Uterus (tissue), 2 donors: ENCODE results near the gene MFAP3L.

Source experiments
- POLR2A ChIP-seq, 2 donors: fragments of 450-650 bp; IDR thresholded peaks; one replicate each; pipeline ENCODE4 v1.6.1; 2016; ENCODE audit warnings: antibody characterized with exemption in 2 of 2, mild to moderate bottlenecking in 1 of 2, moderate library complexity in 1 of 2
- TF ChIP-seq, protein P1 (sequence below), 4 experiments: fragments of 200-600 bp in 2 of 4; fragments of 450-650 bp in 2 of 4; sonication (generic) in 2 of 4; IDR thresholded peaks; one replicate each; pipeline ENCODE4 v1.5.1; 2016 to 2019; ENCODE audit warnings: antibody characterized with exemption in 4 of 4, mild to moderate bottlenecking in 2 of 4, moderate library complexity in 1 of 4

- TF ChIP-seq, protein P1, sequence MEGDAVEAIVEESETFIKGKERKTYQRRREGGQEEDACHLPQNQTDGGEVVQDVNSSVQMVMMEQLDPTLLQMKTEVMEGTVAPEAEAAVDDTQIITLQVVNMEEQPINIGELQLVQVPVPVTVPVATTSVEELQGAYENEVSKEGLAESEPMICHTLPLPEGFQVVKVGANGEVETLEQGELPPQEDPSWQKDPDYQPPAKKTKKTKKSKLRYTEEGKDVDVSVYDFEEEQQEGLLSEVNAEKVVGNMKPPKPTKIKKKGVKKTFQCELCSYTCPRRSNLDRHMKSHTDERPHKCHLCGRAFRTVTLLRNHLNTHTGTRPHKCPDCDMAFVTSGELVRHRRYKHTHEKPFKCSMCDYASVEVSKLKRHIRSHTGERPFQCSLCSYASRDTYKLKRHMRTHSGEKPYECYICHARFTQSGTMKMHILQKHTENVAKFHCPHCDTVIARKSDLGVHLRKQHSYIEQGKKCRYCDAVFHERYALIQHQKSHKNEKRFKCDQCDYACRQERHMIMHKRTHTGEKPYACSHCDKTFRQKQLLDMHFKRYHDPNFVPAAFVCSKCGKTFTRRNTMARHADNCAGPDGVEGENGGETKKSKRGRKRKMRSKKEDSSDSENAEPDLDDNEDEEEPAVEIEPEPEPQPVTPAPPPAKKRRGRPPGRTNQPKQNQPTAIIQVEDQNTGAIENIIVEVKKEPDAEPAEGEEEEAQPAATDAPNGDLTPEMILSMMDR (IDR thresholded peaks at IDR 0.05), result no peak
- TF ChIP-seq POLR2A (IDR thresholded peaks at IDR 0.05), result no peak
Measured at GRCh38 chr4:169952236-169953002, 73.8 kb downstream of the MFAP3L start.
